Thyroid gland (tissue), 4 donors: ENCODE data around the gene PADI3.

ENCODE experiments used
- POLR2A ChIP-seq, 2 donors: fragments of 450-650 bp; IDR thresholded peaks; one replicate each; pipeline ENCODE4 v1.6.1; 2017; ENCODE audit warnings: antibody characterized with exemption in 2 of 2, mild to moderate bottlenecking in 2 of 2, moderate library complexity in 1 of 2
- TF ChIP-seq, protein P1 (sequence below), 6 experiments: fragments of 200-600 bp in 3 of 6; fragments of 450-650 bp in 3 of 6; sonication (generic) in 3 of 6; IDR thresholded peaks; one replicate each; pipeline ENCODE4 v1.5.1; 2016 to 2019; ENCODE audit warnings: antibody characterized with exemption in 6 of 6, mild to moderate bottlenecking in 2 of 6, inconsistent platforms in 1 of 6, moderate library complexity in 1 of 6

- TF ChIP-seq, protein P1, sequence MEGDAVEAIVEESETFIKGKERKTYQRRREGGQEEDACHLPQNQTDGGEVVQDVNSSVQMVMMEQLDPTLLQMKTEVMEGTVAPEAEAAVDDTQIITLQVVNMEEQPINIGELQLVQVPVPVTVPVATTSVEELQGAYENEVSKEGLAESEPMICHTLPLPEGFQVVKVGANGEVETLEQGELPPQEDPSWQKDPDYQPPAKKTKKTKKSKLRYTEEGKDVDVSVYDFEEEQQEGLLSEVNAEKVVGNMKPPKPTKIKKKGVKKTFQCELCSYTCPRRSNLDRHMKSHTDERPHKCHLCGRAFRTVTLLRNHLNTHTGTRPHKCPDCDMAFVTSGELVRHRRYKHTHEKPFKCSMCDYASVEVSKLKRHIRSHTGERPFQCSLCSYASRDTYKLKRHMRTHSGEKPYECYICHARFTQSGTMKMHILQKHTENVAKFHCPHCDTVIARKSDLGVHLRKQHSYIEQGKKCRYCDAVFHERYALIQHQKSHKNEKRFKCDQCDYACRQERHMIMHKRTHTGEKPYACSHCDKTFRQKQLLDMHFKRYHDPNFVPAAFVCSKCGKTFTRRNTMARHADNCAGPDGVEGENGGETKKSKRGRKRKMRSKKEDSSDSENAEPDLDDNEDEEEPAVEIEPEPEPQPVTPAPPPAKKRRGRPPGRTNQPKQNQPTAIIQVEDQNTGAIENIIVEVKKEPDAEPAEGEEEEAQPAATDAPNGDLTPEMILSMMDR (IDR thresholded peaks at IDR 0.05) = no peak
- TF ChIP-seq POLR2A (IDR thresholded peaks at IDR 0.05) = no peak
Observed at GRCh38 chr1:17328855-17329254, 80.0 kb downstream of the PADI3 start.
